HL-60/S4 treated with retinoic acid at 250 ng/mL for 4 days and 3 days (cell line): ENCODE data around the gene WSB1.

Experiments used
- in situ Hi-C: fragments of 300-500 bp; cut with MboI; formaldehyde crosslinking; loops from 2 replicates; pipeline ENCODE4 v1.7.0; 2022; ENCODE audit warnings: low sequenced_read_pairs

WSB1 gene

DNA sequence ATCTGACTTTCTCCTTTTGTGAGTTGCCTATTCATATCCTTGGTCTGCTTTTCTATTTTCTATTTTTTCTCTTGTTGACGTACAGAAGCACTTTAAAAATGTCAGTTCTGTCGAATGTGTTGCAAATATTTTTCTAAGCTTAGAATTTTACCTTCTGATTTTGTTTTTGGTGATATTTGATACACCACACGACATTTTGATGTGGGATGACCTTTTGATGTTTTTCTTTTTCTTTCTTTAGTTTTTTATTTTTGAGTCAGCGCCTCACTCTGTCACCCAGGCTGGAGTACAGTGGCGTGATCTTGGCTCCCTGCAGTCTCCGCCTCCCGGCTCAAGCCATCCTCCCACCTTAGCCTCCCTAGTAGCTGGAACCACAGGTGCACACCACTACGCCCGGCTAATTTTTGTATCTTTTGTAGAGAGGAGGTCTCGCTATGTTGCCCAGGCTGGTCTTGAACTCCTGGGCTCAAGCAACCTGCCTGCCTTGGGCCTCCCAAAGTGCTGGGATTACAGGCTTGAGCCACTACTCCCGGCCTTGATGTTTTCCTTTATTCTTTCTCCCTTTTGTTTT, 39.6 kb downstream of the WSB1 start:
- in situ Hi-C loops: loop anchor here (25.0 kb wide), 2 partner anchors 96 to 429 kb away; no protein-coding TSS in a partner anchor

GRCh38 chr17:27336184-27336583, 42.3 kb downstream of the WSB1 start:
- in situ Hi-C loops: loop anchor here (25.0 kb wide), 2 partner anchors 99 to 426 kb away; no protein-coding TSS in a partner anchor

GRCh38 chr17:27338536-27338985, 44.6 kb downstream of the WSB1 start:
- in situ Hi-C loops: loop anchor here (25.0 kb wide), 2 partner anchors 101 to 424 kb away; no protein-coding TSS in a partner anchor

DNA sequence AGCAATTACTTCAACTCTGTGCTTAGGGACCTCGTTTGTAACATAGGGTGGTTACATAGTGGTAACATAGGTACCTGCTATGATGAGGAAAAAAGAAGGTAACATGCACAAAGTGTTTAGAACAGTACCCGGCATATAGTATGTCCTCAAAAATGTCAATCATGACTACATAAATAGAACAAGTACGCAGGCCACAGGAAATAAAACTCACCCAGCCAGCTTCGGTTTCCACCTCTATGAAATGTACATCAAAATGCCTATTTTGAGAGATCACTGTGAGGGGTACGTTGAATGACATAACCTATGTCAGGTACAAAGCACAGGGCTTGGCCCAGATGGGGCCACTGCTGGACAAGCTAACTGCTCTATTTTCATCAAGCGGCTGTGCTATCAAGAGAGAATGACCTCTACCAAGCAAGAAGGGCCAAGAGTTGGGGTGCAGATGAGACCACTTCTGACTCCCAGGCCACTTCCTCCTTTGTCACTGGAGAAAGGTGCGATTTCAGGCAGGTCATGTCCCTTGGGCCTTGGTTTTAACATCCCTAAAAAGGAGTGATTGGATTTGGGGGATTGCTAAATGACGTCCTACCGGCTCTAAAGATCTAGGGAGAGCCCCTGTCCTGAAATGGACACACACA, 45.4 kb downstream of the WSB1 start:
- in situ Hi-C loops: loop anchor here (25.0 kb wide), 2 partner anchors 102 to 423 kb away; no protein-coding TSS in a partner anchor

DNA sequence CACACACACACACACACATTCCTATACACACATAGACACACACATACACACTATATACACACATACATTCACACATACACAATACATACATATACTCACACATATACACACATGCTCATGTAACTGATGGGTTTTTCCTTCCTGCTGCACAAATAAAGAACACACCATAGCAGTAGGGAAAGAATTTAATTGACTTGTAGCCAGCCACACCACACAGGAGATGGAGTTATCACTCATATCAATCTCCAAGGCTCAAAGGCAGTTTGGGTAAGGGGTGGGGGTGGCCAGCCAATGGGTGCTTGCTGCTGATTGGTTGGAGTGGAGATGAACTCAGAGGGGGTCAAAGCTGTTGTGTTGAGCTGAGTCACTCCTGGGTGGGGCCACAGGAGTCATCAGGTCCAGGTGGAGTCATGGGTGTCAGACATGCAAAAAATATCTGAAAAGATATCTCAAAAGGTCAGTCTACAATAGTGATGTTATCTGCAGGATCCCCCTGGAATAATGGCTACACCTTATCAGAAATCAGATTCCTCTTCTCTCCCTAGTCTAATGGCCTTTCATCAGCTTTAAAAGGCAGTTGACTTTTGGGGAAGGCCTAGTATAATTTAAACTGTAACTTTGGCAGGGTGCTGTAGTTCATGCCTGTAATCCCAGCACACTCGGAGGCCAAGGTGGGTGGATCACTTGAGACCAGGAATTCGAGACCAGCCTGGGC, 46.1 kb downstream of the WSB1 start:
- in situ Hi-C loops: loop anchor here (25.0 kb wide), 2 partner anchors 103 to 422 kb away; no protein-coding TSS in a partner anchor

- in situ Hi-C loops: loop anchor here (25.0 kb wide), 2 partner anchors 103 to 422 kb away; no protein-coding TSS in a partner anchor
These were observed 46.7 kb downstream of the WSB1 start for GRCh38 chr17:27340575-27340974.

- in situ Hi-C loops: loop anchor here (25.0 kb wide), 2 partner anchors 104 to 421 kb away; no protein-coding TSS in a partner anchor
These were observed 47.1 kb downstream of the WSB1 start for GRCh38 chr17:27341041-27341471.

- in situ Hi-C loops: loop anchor here (25.0 kb wide), 2 partner anchors 105 to 420 kb away; no protein-coding TSS in a partner anchor
These were observed 48.1 kb downstream of the WSB1 start for GRCh38 chr17:27342059-27342458.

- in situ Hi-C loops: loop anchor here (25.0 kb wide), 2 partner anchors 106 to 419 kb away; no protein-coding TSS in a partner anchor
These were observed 49.4 kb downstream of the WSB1 start for GRCh38 chr17:27343294-27343693.

DNA sequence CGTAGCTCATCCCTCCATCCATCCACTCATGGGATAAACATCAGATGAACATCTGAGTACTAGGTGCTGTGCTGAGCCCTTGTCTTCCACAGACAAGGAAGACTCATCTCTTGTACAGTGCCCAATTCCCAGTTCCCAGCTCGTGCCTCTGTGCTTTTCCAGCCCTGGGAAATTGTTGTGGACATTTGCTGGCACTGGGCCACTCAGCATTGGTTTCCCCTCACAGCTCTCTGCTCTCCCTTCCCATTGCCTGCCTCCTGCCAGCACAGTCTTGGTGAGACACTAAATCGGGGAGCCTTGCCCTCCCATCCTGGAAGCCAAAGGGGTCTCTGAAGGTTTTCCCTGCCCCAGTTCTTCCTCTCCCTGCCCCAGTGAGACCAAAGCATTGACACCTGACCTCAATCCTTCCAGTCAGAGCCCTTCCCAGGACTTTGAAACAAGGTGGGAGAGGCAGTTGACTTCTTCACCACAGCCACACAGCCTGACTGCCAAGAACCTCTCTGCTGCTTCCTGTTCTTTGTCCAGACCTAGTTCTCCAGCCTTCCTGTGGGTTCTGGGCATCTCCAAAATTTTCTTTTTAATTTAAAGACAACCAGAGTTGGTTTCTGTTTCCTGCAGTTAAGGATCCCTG, 50.2 kb downstream of the WSB1 start:
- in situ Hi-C loops: loop anchor here (25.0 kb wide), 2 partner anchors 107 to 418 kb away; no protein-coding TSS in a partner anchor

- in situ Hi-C loops: loop anchor here (25.0 kb wide), 2 partner anchors 108 to 417 kb away; no protein-coding TSS in a partner anchor
These were observed 51.4 kb downstream of the WSB1 start for GRCh38 chr17:27345141-27345904.

GRCh38 chr17:27346228-27346899, 52.5 kb downstream of the WSB1 start:
- in situ Hi-C loops: loop anchor here (25.0 kb wide), 2 partner anchors 109 to 416 kb away; no protein-coding TSS in a partner anchor

GRCh38 chr17:27348196-27348595, 54.3 kb downstream of the WSB1 start:
- in situ Hi-C loops: loop anchor here (25.0 kb wide), 2 partner anchors 111 to 414 kb away; no protein-coding TSS in a partner anchor

DNA sequence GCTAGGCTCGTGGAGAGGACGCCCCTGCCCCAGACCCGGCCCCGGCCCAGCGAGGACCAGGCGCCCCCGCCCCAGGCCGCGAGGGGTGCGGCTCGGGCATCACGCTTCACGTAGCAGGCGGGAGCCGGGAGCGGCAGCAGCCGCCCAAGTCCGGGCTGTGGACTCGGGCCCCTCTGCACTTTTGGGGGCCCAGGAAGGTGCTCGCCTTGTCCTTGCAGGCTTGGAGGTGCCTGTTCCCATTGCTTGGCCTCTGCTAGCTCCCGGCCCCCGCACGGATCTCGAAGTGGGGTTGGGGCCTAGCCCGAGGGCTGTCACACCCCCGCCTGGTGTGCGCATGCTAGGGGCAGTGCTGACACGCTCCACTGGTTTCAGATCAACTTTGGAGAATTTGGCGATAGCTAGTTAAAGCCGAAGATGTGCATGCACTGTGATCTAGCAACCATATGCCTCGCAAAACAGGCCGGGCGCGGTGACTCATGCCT, 55.7 kb downstream of the WSB1 start:
- in situ Hi-C loops: loop anchor here (25.0 kb wide), 3 partner anchors 112 to 413 kb away; no protein-coding TSS in a partner anchor

GRCh38 chr17:27351759-27352158, 57.8 kb downstream of the WSB1 start:
- in situ Hi-C loops: loop anchor here (25.0 kb wide), 1 partner anchor 261 kb away; no protein-coding TSS in a partner anchor

DNA sequence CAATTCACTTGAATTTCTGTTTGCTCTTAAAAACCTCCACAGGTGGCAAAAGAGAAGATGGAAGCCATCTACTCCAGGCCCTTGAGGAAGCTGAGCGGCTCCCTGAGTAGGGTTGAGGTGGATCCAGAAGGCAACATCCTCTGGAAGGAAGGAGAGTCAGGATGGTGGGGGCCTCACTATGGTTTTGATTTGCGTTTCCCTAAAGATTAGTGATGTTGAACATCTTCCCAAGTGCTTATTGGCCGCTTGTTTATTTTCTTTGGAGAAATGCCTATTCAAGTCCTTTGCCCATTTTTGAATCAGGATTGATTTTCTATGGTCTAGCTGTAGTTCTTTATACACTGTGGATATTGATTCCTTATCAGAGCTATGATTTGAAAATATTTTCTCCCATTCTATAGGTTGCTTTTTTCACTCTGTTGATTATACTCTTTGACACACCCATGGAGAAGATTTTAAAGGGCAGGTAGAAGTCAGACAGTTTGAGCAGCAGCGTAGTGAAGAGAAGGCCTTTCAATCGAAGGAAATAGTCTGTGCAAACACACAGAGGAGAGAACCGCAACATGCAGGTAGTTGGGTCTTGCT, 58.6 kb downstream of the WSB1 start:
- in situ Hi-C loops: loop anchor here (25.0 kb wide), 1 partner anchor 260 kb away; no protein-coding TSS in a partner anchor

DNA sequence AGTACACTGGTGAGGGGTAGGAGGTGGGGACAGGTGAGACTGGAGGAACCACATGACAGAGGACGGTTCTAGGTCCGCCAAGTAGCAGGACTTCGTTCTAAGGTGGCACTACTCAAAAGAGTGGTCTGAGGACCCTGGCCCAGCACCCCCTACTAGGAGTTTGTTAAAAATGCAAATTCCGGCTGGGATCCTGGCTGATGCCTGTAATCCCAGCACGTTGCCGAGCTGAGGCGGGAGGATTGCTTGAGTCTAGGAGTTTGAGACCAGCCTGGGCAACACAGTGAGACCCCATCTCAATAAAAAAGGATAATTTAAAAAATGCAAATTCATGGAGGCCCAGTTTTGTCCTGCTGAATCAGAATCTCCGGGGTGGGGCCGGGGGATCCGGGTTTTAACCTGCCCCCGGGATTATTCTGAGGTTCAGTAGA, 59.1 kb downstream of the WSB1 start:
- in situ Hi-C loops: loop anchor here (25.0 kb wide), 1 partner anchor 259 kb away; no protein-coding TSS in a partner anchor

- in situ Hi-C loops: loop anchor here (25.0 kb wide), 1 partner anchor 259 kb away; no protein-coding TSS in a partner anchor
These were observed 59.6 kb downstream of the WSB1 start for GRCh38 chr17:27353461-27354050.
